B cell (primary cell): ENCODE results near the gene RPS19. TPM values are rescaled to one million over a fixed set of nuclear protein-coding genes. Genes with fewer than 3 reads are reported as not detected.

ENCODE experiments used
- ATAC-seq: fragments of 200-7000 bp; cut with Tn5 transposase; one replicate; pipeline ENCODE4 v1.10.0; 2021; ENCODE audit warnings: low read depth, mild to moderate bottlenecking, moderate number of reproducible peaks, moderate library complexity
- CTCF ChIA-PET: fragments of 350-600 bp; sonication (Branson Sonifier 250); formaldehyde crosslinking; loops from one replicate; lab custom pipeline; 2021; ENCODE audit warnings: antibody characterized with exemption, inconsistent platforms; lab: Charles Lee
- POLR2A ChIA-PET: fragments of 350-600 bp; sonication (Branson Sonifier 250); formaldehyde crosslinking; loops from one replicate; lab custom pipeline; 2021; ENCODE audit warnings: antibody characterized with exemption; lab: Charles Lee
- DNase-seq: peaks from one replicate; pipeline ENCODE4 v3.0.0; 2013
- H2AFZ ChIP-seq: 2 replicates; pipeline ENCODE4 v1.6.1; 2012; ENCODE audit warnings: mild to moderate bottlenecking, low read depth, low read length; ENCODE audit not compliant: insufficient read depth, poor library complexity, severe bottlenecking
- H3K27ac ChIP-seq, 2 donors: 1 replicate in 1 of 2; 2 replicates in 1 of 2; pipeline ENCODE4 v1.5.1; 2012 to 2013; ENCODE audit warnings: low read length in 2 of 2, mild to moderate bottlenecking in 2 of 2, moderate library complexity in 1 of 2
- H3K27me3 ChIP-seq, 4 experiments: fragments of 200-600 bp in 1 of 4; sonication (generic) in 1 of 4; replicated peaks in 1 of 4; 1 replicate in 2 of 4; 2 replicates in 2 of 4; pipeline versions ENCODE4 v1.6.1 to v1.7.0; 2013 to 2016; ENCODE audit warnings: low read length in 3 of 4, mild to moderate bottlenecking in 2 of 4, mixed read lengths in 1 of 4, moderate library complexity in 1 of 4; ENCODE audit not compliant: insufficient read depth in 4 of 4, control insufficient read depth in 3 of 4; ENCODE audit errors: control extremely low read depth in 1 of 4
- H3K36me3 ChIP-seq, 2 experiments: replicated peaks in 1 of 2; 1 replicate in 1 of 2; 2 replicates in 1 of 2; pipeline versions ENCODE4 v1.6.1 to v1.7.1; 2013; ENCODE audit warnings: low read length in 1 of 2; ENCODE audit not compliant: insufficient read depth in 2 of 2, control insufficient read depth in 1 of 2; ENCODE audit errors: control extremely low read depth in 1 of 2, extremely low read depth in 1 of 2
- H3K4me1 ChIP-seq, 2 donors: fragments of 200-600 bp in 1 of 2; sonication (generic) in 1 of 2; 1 replicate in 1 of 2; 2 replicates in 1 of 2; pipeline versions ENCODE4 v1.5.1 to v1.6.1; 2013 to 2017; ENCODE audit warnings: low read length in 2 of 2; ENCODE audit not compliant: control insufficient read depth in 2 of 2, insufficient read depth in 2 of 2
- H3K4me2 ChIP-seq: replicated peaks from 2 replicates; pipeline ENCODE3; 2012; ENCODE audit warnings: mild to moderate bottlenecking, low read depth, low read length; ENCODE audit not compliant: poor library complexity, severe bottlenecking
- H3K4me3 ChIP-seq, 5 experiments: fragments of 200-600 bp in 1 of 5; sonication (generic) in 1 of 5; 1 replicate in 3 of 5; 2 replicates in 2 of 5; pipeline versions ENCODE4 v1.5.1 to v1.7.0; 2011 to 2016; ENCODE audit warnings: low read length in 4 of 5, mild to moderate bottlenecking in 4 of 5, low read depth in 2 of 5, control low read depth in 1 of 5, moderate library complexity in 1 of 5; ENCODE audit not compliant: insufficient read depth in 1 of 5; ENCODE audit errors: control extremely low read depth in 1 of 5, extremely low read depth in 1 of 5
- H3K79me2 ChIP-seq: fragments of 200-600 bp; sonication (generic); one replicate; pipeline ENCODE4 v1.6.0; 2016; ENCODE audit warnings: low read length; ENCODE audit not compliant: control insufficient read depth, insufficient read depth
- H3K9ac ChIP-seq: fragments of 200-600 bp; sonication (generic); 2 replicates; pipeline ENCODE4 v1.6.1; 2017; ENCODE audit warnings: mild to moderate bottlenecking, low read length, moderate library complexity
- H3K9me3 ChIP-seq, 3 donors: one replicate each; pipeline versions ENCODE4 v1.6.1 to v1.7.1; 2013; ENCODE audit warnings: low read length in 2 of 3; ENCODE audit not compliant: control insufficient read depth in 2 of 3, insufficient read depth in 1 of 3; ENCODE audit errors: control extremely low read depth in 1 of 3
- H4K20me1 ChIP-seq: 2 replicates; pipeline ENCODE4 v1.6.0; 2012; ENCODE audit warnings: mild to moderate bottlenecking, low read length; ENCODE audit not compliant: insufficient read depth, control insufficient read depth, poor library complexity, severe bottlenecking
- H3K27ac Mint-ChIP-seq: one replicate; pipeline ENCODE4 v1.8.0; 2021; ENCODE audit warnings: mixed read lengths
- H3K27me3 Mint-ChIP-seq: one replicate; pipeline ENCODE4 v1.8.0; 2021; ENCODE audit warnings: mixed read lengths
- H3K4me1 Mint-ChIP-seq: one replicate; pipeline ENCODE4 v1.8.0; 2021; ENCODE audit warnings: mixed read lengths
- H3K4me3 Mint-ChIP-seq: one replicate; pipeline ENCODE4 v1.8.0; 2021; ENCODE audit warnings: mixed read lengths
- H3K9me3 Mint-ChIP-seq: one replicate; pipeline ENCODE4 v1.8.0; 2022; ENCODE audit warnings: mixed read lengths; ENCODE audit not compliant: insufficient read depth
- CTCF ChIP-seq: fragments of 200-600 bp; IDR thresholded peaks from one replicate; pipeline ENCODE4 v1.8.0; 2022; ENCODE audit warnings: antibody characterized with exemption, mild to moderate bottlenecking
- EZH2 ChIP-seq: IDR thresholded peaks from 2 replicates; pipeline ENCODE4 v1.6.1; 2012; ENCODE audit warnings: borderline replicate concordance, low read depth, mild to moderate bottlenecking, moderate library complexity, low read length; ENCODE audit not compliant: insufficient read depth, poor library complexity, severe bottlenecking
- WGBS: methylation state at CpG from one replicate; pipeline ENCODE4 v1.1.5; 2013; ENCODE audit warnings: missing lambda C conversion rate; ENCODE audit not compliant: insufficient coverage; 5-methylcytosine and 5-hydroxymethylcytosine counted together
- intact Hi-C: fragments of 100-400 bp; cut with micrococcal nuclease; formaldehyde crosslinking; loops from one replicate; pipeline ENCODE4 v1.10.0; 2022
- polyA plus RNA-seq: library from polyadenylated mRNA; depleted of rRNA; stranded (reverse); fragments of >200 nt; gene quantifications from 2 replicates; pipeline ENCODE4 v1.2.3, GENCODE V29; 2012
- total RNA-seq, 2 donors: library from RNA; stranded (reverse); fragments of 120-200 nt in 1 of 2; gene quantifications; 1 replicate in 1 of 2; 2 replicates in 1 of 2; pipeline versions ENCODE4 v1.2.3 to v1.2.4, GENCODE V29; 2013 to 2022

RPS19 gene
- total and polyA plus RNA-seq, 2 donors (not counting 1 experiment from before 2014, with no cell fraction given), result 3,322 to 9,144 TPM

- TF ChIP-seq CTCF (no peak), EZH2 (no peak)
- H3K27ac Mint-ChIP-seq, result peak overlapping the region; percentile 90
- ATAC-seq, result no peak
- no peaks in the 10 kb centered on the region for H3K9me3 ChIP-seq
- peak overlapping the region; percentile 56 for H3K4me2 ChIP-seq
- no peak overlapping the region for H3K4me3 Mint-ChIP-seq
- H3K9ac ChIP-seq, result peak overlapping the region; percentile 37
- peaks cover 71% of the 10 kb centered on the region for H3K4me1 Mint-ChIP-seq
- H3K4me3 ChIP-seq, result peak overlapping the region in 1 of 5 experiments; percentile 33
- peaks cover 35% of the 10 kb centered on the region for H4K20me1 ChIP-seq
- peaks cover 46% of the 10 kb centered on the region for H3K79me2 ChIP-seq
- peak overlapping the region; percentile 79 to 96 for H3K27ac ChIP-seq
- H3K36me3 ChIP-seq, result peaks cover 0 to 46% of the 10 kb centered on the region in 2 experiments
- H3K9me3 Mint-ChIP-seq, result no peaks in the 10 kb centered on the region
- no peak for DNase-seq
- no peaks in the 10 kb centered on the region for H3K27me3 Mint-ChIP-seq
- CTCF ChIA-PET, result interaction anchor here (0.7 to 17.0 kb wide), 19 partner anchors 9 to 162 kb away, joined by 3 to 331 read pairs (median 11); partner anchors contain the start of genes RABAC1 and RPS19
- no peaks in the 10 kb centered on the region for H3K27me3 ChIP-seq
- H2AFZ ChIP-seq, result no peak overlapping the region
- intact Hi-C loops, result loop anchor here (2.0 to 10.0 kb wide), 2 partner anchors 62 to 608 kb away; partner anchors contain the start of gene HNRNPUL1
- POLR2A ChIA-PET, result interaction anchor here (0.5 to 6.6 kb wide), 8 partner anchors 10 to 609 kb away, joined by 6 to 94 read pairs (median 16); partner anchors contain the start of genes ARHGEF1, RABAC1 and RPS19
- WGBS, result 81% methylated on average over 11 of the region's 12 CpGs
- peaks cover 68 to 95% of the 10 kb centered on the region in 2 donors for H3K4me1 ChIP-seq
Measured at GRCh38 chr19:41872384-41872774, 12.3 kb downstream of the RPS19 start.
